ENCODE measurements around the gene APLNR. TPM values are rescaled to one million over a fixed set of nuclear protein-coding genes. Genes with fewer than 3 reads are reported as not detected.

The APLNR gene
- total and polyA plus RNA-seq, 2 of the 8 experiments (the other 6 are each of a cell fraction or from before 2014, with no cell fraction given): 0.80 TPM; not detected in 1

- no peak for FAIRE-seq
- Histone ChIP-seq H2BK15ac (ENCODE audit: low read length) (0 out of 2 replicates have a peak overlapping the region, but pooled peaks have one; percentile 5), H3K23ac (ENCODE audit: insufficient read length) (no peak overlapping the region), H3K23me2 (ENCODE audit: low read depth, low read length) (no peaks in the 10 kb centered on the region), H2BK12ac (ENCODE audit: low read depth, low read length) (no peak overlapping the region), H3K4me2 (ENCODE audit: insufficient read depth in 1 of 2, low read depth in 2 of 2, low read length in 2 of 2) (no peak overlapping the region), H3K9me3 (ENCODE audit: insufficient read depth in 2 of 2, low read depth in 1 of 2, low read length in 1 of 2) (no peaks in the 10 kb centered on the region), H3K36me3 (ENCODE audit: control insufficient read depth in 2 of 4, insufficient read depth in 4 of 4, low read length in 3 of 4) (no peaks in the 10 kb centered on the region; a peak in 1 of 8 replicates), H2BK5ac (ENCODE audit: low read depth, low read length) (no peak overlapping the region), H4K91ac (replicated peaks; ENCODE audit: insufficient read length, low read length) (no peak overlapping the region), H3K27me3 (replicated peaks in 1 of 4; ENCODE audit: control insufficient read depth in 3 of 4, extremely low read depth in 1 of 4, insufficient read depth in 3 of 4, low read length in 3 of 4) (no peaks in the 10 kb centered on the region), H3K56ac (replicated peaks; ENCODE audit: insufficient read length, low read depth, low read length) (no peak overlapping the region), H3K4me1 (replicated peaks in 1 of 4; ENCODE audit: control insufficient read depth in 3 of 4, insufficient read depth in 4 of 4, low read length in 3 of 4) (peaks cover 0 to 5% (median 1%) of the 10 kb centered on the region in 4 experiments; a peak in 2 of 7 replicates), H3K79me1 (ENCODE audit: low read depth, low read length) (no peaks in the 10 kb centered on the region), H2BK20ac (ENCODE audit: low read length) (no peak overlapping the region), H3K18ac (ENCODE audit: extremely low read depth, low read length) (no peak overlapping the region), H3K4me3 (ENCODE audit: extremely low read depth in 1 of 4, insufficient read depth in 2 of 4, low read depth in 3 of 4, low read length in 4 of 4) (no peak overlapping the region), H4K8ac (ENCODE audit: extremely low read depth, insufficient read depth, low read length) (no peak overlapping the region), H3K9ac (replicated peaks in 1 of 4; ENCODE audit: extremely low read depth in 1 of 4, low read depth in 3 of 4, low read length in 3 of 4) (no peak overlapping the region), H2AK5ac (ENCODE audit: low read depth, low read length) (no peak overlapping the region), H4K5ac (ENCODE audit: insufficient read length, low read depth, low read length) (no peak overlapping the region), H3K27ac (ENCODE audit: low read depth, low read length) (no peak overlapping the region), H4K20me1 (replicated peaks in 1 of 2; ENCODE audit: control insufficient read depth in 1 of 2, insufficient read depth in 2 of 2, low read length in 2 of 2) (no peaks in the 10 kb centered on the region), H3K4ac (replicated peaks; ENCODE audit: insufficient read length, low read depth, low read length) (no peak overlapping the region), H2AFZ (ENCODE audit: low read length) (no peak overlapping the region), H3K79me2 (ENCODE audit: control insufficient read depth in 1 of 2, insufficient read depth in 2 of 2, low read length in 2 of 2) (no peaks in the 10 kb centered on the region), H3K14ac (ENCODE audit: insufficient read length) (no peak overlapping the region), H2BK120ac (replicated peaks; ENCODE audit: low read depth, low read length) (no peak overlapping the region)
- no peak for DNase-seq (ENCODE audit: low read depth in 1 of 2, low spot score in 2 of 2)
- no peak for TF ChIP-seq YY1 (IDR thresholded peaks at IDR 0.05; ENCODE audit: low read depth, low read length)
- ChIA-PET POLR2A (ENCODE audit: partially characterized antibody) (interaction anchor here (0.6 to 0.7 kb wide), 2 partner anchors 43 to 116 kb away, joined by 3 read pairs; no protein-coding TSS in a partner anchor), CTCF (ENCODE audit: partially characterized antibody) (interaction anchor here (0.9 to 5.5 kb wide), 3 partner anchors 29 to 194 kb away, joined by 3 to 20 read pairs (median 3); no protein-coding TSS in a partner anchor)
- WGBS, 2 experiments (ENCODE audit: extremely low coverage in 1 of 2, insufficient coverage in 1 of 2, insufficient read length in 1 of 2, insufficient replicate concordance in 2 of 2, low coverage in 1 of 2, low lambda C conversion rate in 2 of 2, missing lambda C conversion rate in 1 of 2): 82% methylated on average over 9 of the region's 9 CpGs; no CpG with 5 or more reads in 1 of the 2 experiments
Observed at GRCh38 chr11:57191311-57192219, 45.5 kb downstream of the APLNR start.
